Activated naive CD4-positive, alpha-beta T cell (primary cell): ENCODE data around the gene OCRL.
"Not testable (repeated sequence)": the region's sequence is repeated elsewhere in the genome, so short reads cannot be mapped to it uniquely, and the experiment has no call there.

Experiments
- DNase-seq, 4 experiments: peaks; one replicate each; lab custom pipeline; 2025; lab: John Stamatoyannopoulos, UW

The OCRL gene

GRCh38 chrX:129534816-129535578 is 5.1 kb upstream of the OCRL start:
- no peak for DNase-seq

- DNase-seq, result no peak
Measured at GRCh38 chrX:129540722-129541184, 694 bp downstream of the OCRL start.

GRCh38 chrX:129544780-129545179 is 4.7 kb downstream of the OCRL start:
- no peak for DNase-seq

- no peak for DNase-seq
Measured at GRCh38 chrX:129545408-129545807, 5.3 kb downstream of the OCRL start.

GRCh38 chrX:129549124-129549523 is 9.1 kb downstream of the OCRL start:
- no peak for DNase-seq

- no peak for DNase-seq
Measured at GRCh38 chrX:129553619-129554288, 13.7 kb downstream of the OCRL start.

GRCh38 chrX:129554816-129555215 is 14.8 kb downstream of the OCRL start:
- not testable (repeated sequence) for DNase-seq

- no peak for DNase-seq
Measured at GRCh38 chrX:129556806-129557315, 16.8 kb downstream of the OCRL start.

- DNase-seq, result no peak
Measured at GRCh38 chrX:129557844-129558480, 17.9 kb downstream of the OCRL start.

GRCh38 chrX:129559783-129560182 is 19.7 kb downstream of the OCRL start:
- no peak for DNase-seq

GRCh38 chrX:129561453-129561852 is 21.4 kb downstream of the OCRL start:
- DNase-seq, result no peak

GRCh38 chrX:129564345-129564744 is 24.3 kb downstream of the OCRL start:
- not testable (repeated sequence) for DNase-seq

GRCh38 chrX:129565046-129565650 is 25.1 kb downstream of the OCRL start:
- DNase-seq, result no peak

- DNase-seq, result no peak
Measured at GRCh38 chrX:129566073-129566472, 26.0 kb downstream of the OCRL start.

GRCh38 chrX:129568349-129568748 is 28.3 kb downstream of the OCRL start:
- DNase-seq, result no peak

- no peak for DNase-seq
Measured at GRCh38 chrX:129572422-129572821, 32.4 kb downstream of the OCRL start.

GRCh38 chrX:129573652-129574051 is 33.6 kb downstream of the OCRL start:
- not testable (repeated sequence) for DNase-seq

- no peak for DNase-seq
Measured at GRCh38 chrX:129574214-129574613, 34.2 kb downstream of the OCRL start.

GRCh38 chrX:129576539-129576938 is 36.5 kb downstream of the OCRL start:
- DNase-seq, result no peak

- no peak for DNase-seq
Measured at GRCh38 chrX:129577473-129577872, 37.4 kb downstream of the OCRL start.

- DNase-seq, result no peak
Measured at GRCh38 chrX:129577877-129578276, 37.8 kb downstream of the OCRL start.

- DNase-seq, result no peak
Measured at GRCh38 chrX:129581904-129582303, 41.8 kb downstream of the OCRL start.
